Ishikawa (cell line): ENCODE data around the gene DIAPH3.

Experiments used
- CEBPB ChIP-seq: IDR thresholded peaks from 2 replicates; pipeline ENCODE4 v1.6.1; 2012
- CREB1 ChIP-seq: IDR thresholded peaks from 2 replicates; pipeline ENCODE4 v1.6.1; 2012; ENCODE audit warnings: low read depth
- EGR1 ChIP-seq: IDR thresholded peaks from 2 replicates; pipeline ENCODE4 v1.6.1; 2012
- EP300 ChIP-seq: IDR thresholded peaks from 2 replicates; pipeline ENCODE4 v1.6.1; 2012; ENCODE audit warnings: borderline replicate concordance
- FOXM1 ChIP-seq: IDR thresholded peaks from 2 replicates; pipeline ENCODE4 v1.6.1; 2012; ENCODE audit warnings: low read depth, borderline replicate concordance
- MAX ChIP-seq: IDR thresholded peaks from 2 replicates; pipeline ENCODE4 v1.6.1; 2012
- NFIC ChIP-seq: IDR thresholded peaks from 2 replicates; pipeline ENCODE4 v1.6.1; 2012
- RAD21 ChIP-seq: IDR thresholded peaks from 2 replicates; pipeline ENCODE4 v1.6.1; 2012; ENCODE audit warnings: low read depth
- REST ChIP-seq: IDR thresholded peaks from 2 replicates; pipeline ENCODE4 v1.6.1; 2012; ENCODE audit warnings: low read depth, mild to moderate bottlenecking
- TAF1 ChIP-seq: IDR thresholded peaks from 2 replicates; pipeline ENCODE4 v1.6.1; 2012; ENCODE audit warnings: low read depth, mild to moderate bottlenecking
- TCF12 ChIP-seq: IDR thresholded peaks from 2 replicates; pipeline ENCODE4 v1.6.1; 2012; ENCODE audit warnings: low read depth
- TEAD4 ChIP-seq: IDR thresholded peaks from 2 replicates; pipeline ENCODE4 v1.6.1; 2012
- USF1 ChIP-seq: IDR thresholded peaks from 2 replicates; pipeline ENCODE4 v1.6.1; 2012
- YY1 ChIP-seq: IDR thresholded peaks from 2 replicates; pipeline ENCODE4 v1.6.1; 2012; ENCODE audit warnings: low read depth
- ZBTB7A ChIP-seq: IDR thresholded peaks from 2 replicates; pipeline ENCODE4 v1.6.1; 2012; ENCODE audit warnings: low read depth

DIAPH3 gene

GRCh38 chr13:59750860-59751259 is 412.9 kb downstream of the DIAPH3 start:
- TF ChIP-seq REST (no peak), YY1 (no peak), TCF12 (no peak), EGR1 (no peak), FOXM1 (no peak; the same call in 1 of the 2 replicates), CREB1 (no peak), EP300 (no peak)

- TF ChIP-seq TEAD4, result no peak
Observed at GRCh38 chr13:59748046-59748445, 415.7 kb downstream of the DIAPH3 start.

- TF ChIP-seq REST (no peak), MAX (no peak), YY1 (no peak), EP300 (no peak), TAF1 (no peak), NFIC (no peak), USF1 (no peak)
Observed at GRCh38 chr13:59747529-59747928, 416.2 kb downstream of the DIAPH3 start.

- no peak for TF ChIP-seq FOXM1
- no peak for TF ChIP-seq YY1
- no peak for TF ChIP-seq TEAD4
- no peak for TF ChIP-seq CEBPB
- no peak for TF ChIP-seq USF1
- no peak for TF ChIP-seq EP300
- no peak for TF ChIP-seq NFIC
- TF ChIP-seq EGR1, result no peak
- no peak for TF ChIP-seq REST
- no peak for TF ChIP-seq TAF1
- no peak for TF ChIP-seq RAD21
- TF ChIP-seq CREB1, result no peak
- no peak for TF ChIP-seq TCF12
- TF ChIP-seq ZBTB7A, result no peak
- TF ChIP-seq MAX, result no peak
Observed at GRCh38 chr13:59746291-59746962, 417.3 kb downstream of the DIAPH3 start.

- TF ChIP-seq CEBPB (no peak), REST (no peak)
Observed at GRCh38 chr13:59745392-59745788, 418.3 kb downstream of the DIAPH3 start.
